HG02973 (cell line): Measurements from ENCODE around the gene ZFPM1.

Source experiments
- ATAC-seq: cut with Tn5 transposase; IDR thresholded peaks from one replicate; pipeline ENCODE4 v1.9.1; 2021; ENCODE audit warnings: moderate library complexity; ENCODE audit not compliant: unreplicated experiment

Gene ZFPM1

DNA sequence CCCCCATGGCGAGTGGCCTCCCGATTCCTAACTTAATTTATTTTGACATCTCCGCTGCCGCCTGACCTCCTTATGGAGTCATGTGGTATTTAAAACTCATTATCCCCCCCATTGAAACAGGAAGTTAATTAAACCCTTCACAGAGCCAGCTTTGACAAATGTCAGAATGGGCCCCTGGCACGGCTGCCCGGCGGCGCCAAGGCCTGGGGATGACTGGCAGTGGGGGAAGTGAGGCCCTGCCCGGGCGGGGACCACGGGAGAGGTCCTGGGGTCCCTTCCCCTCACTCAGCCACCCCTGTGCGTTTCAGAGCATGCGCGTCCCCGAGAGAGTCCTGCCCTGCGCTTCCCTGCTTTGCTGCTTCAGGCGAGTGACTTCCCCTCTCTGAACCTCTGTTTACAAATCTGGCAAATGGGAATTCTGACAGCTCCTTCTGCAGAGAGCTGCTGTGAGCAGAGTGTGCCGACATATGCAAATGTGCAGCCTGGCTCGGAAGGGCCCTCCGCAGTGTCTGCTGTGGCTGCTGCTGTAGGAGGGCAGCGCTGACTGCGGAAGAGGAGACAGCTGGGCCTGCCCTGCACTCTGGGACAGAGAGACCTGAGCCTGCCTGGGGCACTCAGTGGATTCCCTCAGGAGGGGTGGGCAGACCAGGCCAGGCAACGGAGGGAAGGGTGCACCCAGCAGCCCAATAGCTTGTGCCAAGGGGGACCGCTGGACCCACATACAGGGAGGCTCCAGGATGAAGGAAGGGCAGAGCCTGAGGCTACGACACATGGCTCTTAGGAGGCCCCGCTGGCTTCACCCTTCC, 4.4 kb upstream of the ZFPM1 start:
- ATAC-seq, result no peak

- ATAC-seq, result no peak
These were observed 3.9 kb upstream of the ZFPM1 start for GRCh38 chr16:88449267-88449561.

DNA sequence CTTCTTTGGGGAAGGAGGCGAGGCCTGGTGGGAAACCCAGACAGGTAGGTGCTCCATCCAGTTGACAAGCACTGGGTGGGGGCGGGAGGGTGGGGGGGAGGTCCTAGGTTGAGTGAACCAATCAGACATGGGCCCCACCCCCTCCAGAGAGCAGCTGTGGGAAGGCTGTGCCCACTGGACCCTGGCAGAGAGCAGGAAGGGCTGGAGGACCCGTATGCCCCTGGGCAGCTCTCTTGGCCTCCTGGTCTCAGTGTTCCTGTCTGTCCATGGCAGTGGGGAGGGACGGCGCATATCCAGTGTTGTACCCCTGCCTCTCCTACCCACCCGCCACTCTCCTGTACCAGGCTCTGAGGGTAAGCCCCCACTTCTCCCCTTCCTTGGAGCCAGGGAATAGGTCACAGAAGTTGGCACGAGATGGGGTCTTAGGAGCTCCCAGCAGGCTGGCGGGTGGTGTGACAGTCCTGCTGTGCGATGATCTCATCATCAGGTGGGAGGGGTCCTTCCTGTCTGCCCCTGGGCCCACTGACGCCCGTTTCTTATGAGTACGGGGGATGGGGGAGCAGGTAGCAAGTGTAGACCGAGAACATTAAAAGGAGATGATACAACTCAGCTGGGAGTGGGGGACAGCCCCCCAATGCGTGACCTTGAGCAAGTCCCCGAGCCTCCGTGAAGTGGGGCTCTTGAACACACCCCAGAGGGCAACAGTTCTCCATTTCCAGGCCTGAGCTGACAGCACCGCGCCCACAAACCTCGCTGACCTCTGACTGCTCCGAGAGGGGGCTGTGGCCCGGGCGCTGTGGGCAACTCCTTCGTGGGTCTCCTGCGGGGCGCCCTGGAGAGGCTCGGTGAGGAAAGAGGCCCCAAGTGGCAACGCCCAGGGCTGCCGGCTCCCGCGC, 1.2 kb upstream of the ZFPM1 start:
- no peak for ATAC-seq

GRCh38 chr16:88452482-88453216, 431 bp upstream of the ZFPM1 start:
- ATAC-seq, result peak; percentile 42

- ATAC-seq, result no peak
These were observed 787 bp downstream of the ZFPM1 start for GRCh38 chr16:88453611-88454522.

- no peak for ATAC-seq
These were observed 1.5 kb downstream of the ZFPM1 start for GRCh38 chr16:88454523-88454947.

DNA sequence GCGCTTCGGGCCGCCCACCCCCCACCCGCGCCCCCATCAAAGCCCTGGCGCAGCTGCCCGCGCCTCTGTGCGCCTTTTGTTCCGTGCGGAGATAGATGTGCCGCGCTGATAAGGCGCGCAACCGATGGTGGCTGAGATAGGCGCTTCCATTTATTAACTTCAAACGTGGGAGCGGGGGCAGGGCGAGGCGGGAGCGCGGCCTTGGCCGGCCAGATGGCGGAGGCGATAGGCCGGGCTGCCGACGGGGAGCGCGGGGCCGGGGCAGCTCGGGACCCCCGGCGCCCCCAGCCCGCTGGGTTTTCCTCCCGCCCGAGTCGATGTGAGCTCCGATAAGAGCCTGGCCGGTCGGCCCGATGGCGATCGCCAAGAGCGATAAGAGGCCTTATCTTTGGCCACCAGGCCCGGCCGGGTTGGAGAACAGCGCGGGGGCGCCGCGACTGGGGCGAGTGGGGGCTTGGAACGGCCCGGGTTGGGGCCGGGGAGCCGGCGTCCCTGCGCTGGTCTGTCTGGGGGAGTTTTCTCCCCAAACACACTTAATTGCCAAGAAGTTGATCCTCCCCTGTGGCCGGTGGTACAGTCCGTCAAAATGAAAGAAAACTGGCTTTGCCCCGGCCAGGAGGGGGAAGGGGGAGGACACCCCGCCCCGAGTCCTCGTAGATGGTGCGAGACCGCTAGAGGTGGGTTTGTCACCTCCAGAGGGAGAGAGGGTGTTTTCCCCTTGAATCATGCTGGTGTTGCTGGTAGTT, 2.7 kb downstream of the ZFPM1 start:
- no peak for ATAC-seq

- ATAC-seq, result no peak
These were observed 3.5 kb downstream of the ZFPM1 start for GRCh38 chr16:88456356-88457292.

DNA sequence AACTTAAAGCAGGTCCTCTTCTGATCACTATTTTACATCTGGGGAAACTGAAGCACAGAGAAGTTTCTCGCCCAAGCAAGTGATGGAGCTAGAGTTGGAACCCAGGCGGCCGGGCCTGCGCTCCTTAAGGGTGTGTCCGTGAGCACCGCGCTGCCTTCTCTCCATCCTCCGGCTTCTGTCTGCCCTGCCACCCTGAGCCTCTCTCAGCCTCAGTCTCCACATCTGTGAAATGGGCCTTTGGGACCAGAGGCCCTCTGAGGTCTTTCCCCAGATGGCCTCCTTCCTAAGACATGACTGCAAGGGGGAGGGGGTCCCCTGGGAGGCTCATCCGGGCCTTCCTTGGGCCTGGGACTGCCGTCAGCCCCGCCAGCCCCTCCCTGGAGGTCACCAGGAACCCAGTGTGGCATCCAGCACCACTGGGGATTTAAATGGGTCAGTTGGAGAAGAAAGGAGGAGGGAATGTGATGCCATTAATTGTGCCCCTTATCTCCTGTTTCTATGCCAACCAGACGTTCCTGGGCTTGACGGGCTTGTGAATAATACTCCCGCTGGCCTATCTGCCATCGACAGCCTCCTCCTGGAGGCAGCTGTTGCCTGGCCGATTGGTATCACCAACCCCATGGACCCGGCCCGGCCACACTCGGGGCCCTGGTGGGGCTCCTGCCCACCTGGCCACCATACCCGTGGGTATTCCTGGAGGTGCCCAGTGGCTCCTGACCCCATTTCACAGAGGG, 5.1 kb downstream of the ZFPM1 start:
- ATAC-seq, result no peak

- ATAC-seq, result no peak
These were observed 5.7 kb downstream of the ZFPM1 start for GRCh38 chr16:88458773-88459235.

DNA sequence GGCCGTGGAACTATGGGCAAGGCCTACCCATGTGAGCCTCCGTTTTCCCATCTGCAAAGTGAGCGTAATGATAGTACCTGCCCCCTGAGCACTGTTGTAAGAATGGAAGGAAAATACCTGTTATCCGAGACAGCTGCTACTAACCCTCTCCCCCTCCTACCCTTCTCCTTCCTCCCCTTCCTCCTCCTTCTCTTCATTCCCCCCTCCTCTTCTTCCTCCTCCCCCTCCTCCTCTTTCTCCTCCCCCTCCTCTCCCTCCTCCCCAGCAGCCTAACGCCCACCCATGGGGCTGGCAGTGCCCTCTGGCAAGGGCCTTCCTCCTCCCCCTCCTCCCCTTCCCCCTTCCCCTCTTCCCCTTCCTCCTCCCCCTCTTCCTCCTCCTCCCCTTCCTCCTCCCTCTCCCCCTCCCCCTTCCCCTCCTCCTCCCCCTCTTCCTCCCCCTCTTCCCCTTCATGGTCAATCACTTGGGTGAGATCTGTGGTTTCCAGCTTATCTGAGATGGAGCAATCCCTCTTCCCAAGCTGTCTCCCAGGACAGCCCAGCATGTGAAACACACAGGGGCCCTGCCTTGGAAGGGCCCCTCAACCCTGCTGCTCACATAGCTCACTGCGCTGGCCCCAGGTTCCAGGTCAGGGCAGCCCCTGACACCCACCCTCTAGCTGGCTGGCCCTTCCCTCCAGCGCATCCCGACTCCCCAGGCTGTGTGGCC, 6.4 kb downstream of the ZFPM1 start:
- ATAC-seq, result no peak

GRCh38 chr16:88460496-88461330, 7.6 kb downstream of the ZFPM1 start:
- no peak for ATAC-seq

GRCh38 chr16:88461331-88462269, 8.5 kb downstream of the ZFPM1 start:
- no peak for ATAC-seq

DNA sequence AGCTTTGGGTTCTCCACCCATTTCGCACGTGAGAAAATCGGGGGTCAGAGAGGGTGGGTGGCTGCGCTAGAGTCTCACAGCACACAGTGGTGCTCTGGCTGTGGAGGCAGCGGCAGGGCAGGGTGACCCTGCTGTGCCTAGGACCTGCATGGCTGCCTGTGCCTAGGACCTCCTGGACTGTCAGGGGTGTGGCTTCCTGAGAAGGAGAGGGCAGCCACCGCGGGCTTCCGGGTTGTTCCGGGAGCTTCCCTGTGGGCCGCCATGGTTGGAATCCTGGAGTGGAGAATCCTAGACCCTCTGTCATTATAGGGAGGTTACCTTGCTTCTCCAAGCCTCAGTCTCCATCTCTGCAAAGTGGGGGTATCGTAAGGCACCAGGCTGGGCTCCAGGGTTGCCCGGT, 9.3 kb downstream of the ZFPM1 start:
- no peak for ATAC-seq

DNA sequence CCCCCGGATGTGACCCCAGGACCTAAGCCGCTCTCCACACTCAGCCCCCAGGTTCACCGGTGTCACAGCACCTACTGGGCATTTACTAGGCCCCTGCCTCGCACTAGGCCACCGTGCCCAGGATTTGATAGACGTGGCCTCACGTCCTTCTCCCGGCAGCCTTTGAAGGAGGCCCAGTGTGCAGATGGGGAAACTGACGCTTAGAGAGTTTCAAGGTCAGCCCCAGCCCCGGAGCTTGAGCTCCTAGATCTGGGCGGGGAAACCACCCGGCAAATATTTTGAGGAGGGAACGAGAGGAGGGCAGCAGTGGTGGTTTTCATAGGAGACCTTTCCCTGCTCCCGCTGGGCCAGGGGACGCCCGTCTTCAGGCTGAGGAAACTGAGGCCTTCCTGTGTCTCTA, 10.3 kb downstream of the ZFPM1 start:
- ATAC-seq, result no peak
